ENCODE data around the gene KDM2B. TPM values are rescaled to one million over a fixed set of nuclear protein-coding genes. Genes with fewer than 3 reads are reported as not detected.

KDM2B gene
- 22.9 TPM for total RNA-seq

GRCh38 chr12:121580959-121581685, at the start of gene KDM2B:
Gene KDM2B (minus strand): TSS chr12:121581023. CDS start chr12:121580911, 112 bp downstream.
- peak; percentile 60 for ATAC-seq
- no peak for DNase-seq (ENCODE audit: low spot score)
- intact Hi-C loops (cut with DNase I) = no loop called here

GRCh38 chr12:121628536-121628935, 47.7 kb upstream of the KDM2B start:
- DNase-seq (ENCODE audit: low spot score) = no peak
- no peak for ATAC-seq
- intact Hi-C loops (cut with DNase I) = no loop called here

- ATAC-seq (peak; percentile 18), DNase-seq (ENCODE audit: low spot score) (no peak)
- intact Hi-C loops (cut with DNase I) = no loop called here
Measured at GRCh38 chr12:121628037-121628436, 47.2 kb upstream of the KDM2B start.

GRCh38 chr12:121626853-121627640, 46.2 kb upstream of the KDM2B start:
- intact Hi-C loops (cut with DNase I) = loop anchor here (2.0 kb wide), 1 partner anchor 46 kb away; no protein-coding TSS in a partner anchor
- DNase-seq (ENCODE audit: low spot score) (peak; percentile 76), ATAC-seq (peak; percentile 60)

GRCh38 chr12:121626087-121626852, 45.4 kb upstream of the KDM2B start, which contains the start of gene ORAI1:
Gene ORAI1 (plus strand): TSS chr12:121626530.
- DNase-seq (ENCODE audit: low spot score) (peak; percentile 98), ATAC-seq (peak; percentile 86)
- intact Hi-C loops (cut with DNase I) = loop anchor here (2.0 kb wide), 1 partner anchor 47 kb away; no protein-coding TSS in a partner anchor

- DNase-seq (ENCODE audit: low spot score) = no peak
- intact Hi-C loops (cut with DNase I) = no loop called here
- no peak for ATAC-seq
Measured at GRCh38 chr12:121620333-121620891, 39.6 kb upstream of the KDM2B start.

GRCh38 chr12:121618659-121619233, 37.9 kb upstream of the KDM2B start:
- no peak for ATAC-seq
- no peak for DNase-seq (ENCODE audit: low spot score)

GRCh38 chr12:121614872-121615467, 34.1 kb upstream of the KDM2B start:
- intact Hi-C loops (cut with DNase I) = no loop called here
- DNase-seq (ENCODE audit: low spot score) (no peak), ATAC-seq (no peak)

More at GRCh38 chr12:121618659-121619233, 37.9 kb upstream of the KDM2B start:
- intact Hi-C loops (cut with DNase I) = no loop called here

- DNase-seq (ENCODE audit: low spot score) (no peak), ATAC-seq (no peak)
- intact Hi-C loops (cut with DNase I) = no loop called here
Measured at GRCh38 chr12:121613462-121613861, 32.6 kb upstream of the KDM2B start.

- ATAC-seq (no peak), DNase-seq (ENCODE audit: low spot score) (no peak)
- intact Hi-C loops (cut with DNase I) = no loop called here
Measured at GRCh38 chr12:121611306-121611705, 30.5 kb upstream of the KDM2B start.

- ATAC-seq = peak; percentile 32
- DNase-seq (ENCODE audit: low spot score) = no peak
- intact Hi-C loops (cut with DNase I) = no loop called here
Measured at GRCh38 chr12:121610239-121611149, 29.7 kb upstream of the KDM2B start.

- intact Hi-C loops (cut with DNase I) = no loop called here
- ATAC-seq = no peak
- DNase-seq (ENCODE audit: low spot score) = no peak
Measured at GRCh38 chr12:121608301-121608700, 27.5 kb upstream of the KDM2B start.

GRCh38 chr12:121603581-121603980, 22.8 kb upstream of the KDM2B start:
- no peak for ATAC-seq
- intact Hi-C loops (cut with DNase I) = no loop called here

GRCh38 chr12:121602766-121603165, 21.9 kb upstream of the KDM2B start:
- ATAC-seq (no peak), DNase-seq (ENCODE audit: low spot score) (no peak)
- intact Hi-C loops (cut with DNase I) = no loop called here

More at GRCh38 chr12:121603581-121603980, 22.8 kb upstream of the KDM2B start:
- DNase-seq (ENCODE audit: low spot score) = no peak

- ATAC-seq = no peak
- intact Hi-C loops (cut with DNase I) = no loop called here
- DNase-seq (ENCODE audit: low spot score) = no peak
Measured at GRCh38 chr12:121600702-121601336, 20.0 kb upstream of the KDM2B start.

- DNase-seq (ENCODE audit: low spot score) (no peak), ATAC-seq (no peak)
- intact Hi-C loops (cut with DNase I) = no loop called here
Measured at GRCh38 chr12:121596526-121596925, 15.7 kb upstream of the KDM2B start.

GRCh38 chr12:121595520-121595919, 14.7 kb upstream of the KDM2B start:
- ATAC-seq = no peak
- no peak for DNase-seq (ENCODE audit: low spot score)
- intact Hi-C loops (cut with DNase I) = no loop called here
